Epithelial cell of esophagus (primary cell): ENCODE data around the gene LST1.

ENCODE experiments used
- DNase-seq: peaks from one replicate; pipeline ENCODE4 v3.0.0; 2010; ENCODE audit warnings: low read depth
- H3K4me3 ChIP-seq: 2 replicates; pipeline ENCODE4 v1.5.1; 2011; ENCODE audit warnings: mild to moderate bottlenecking, low read length, control low read depth
- TF ChIP-seq, protein P1 (sequence below): IDR thresholded peaks from 2 replicates; pipeline ENCODE4 v1.5.1; 2011; ENCODE audit warnings: low read depth, mild to moderate bottlenecking, low read length, control low read depth, inconsistent platforms; ENCODE audit not compliant: insufficient read depth; ENCODE audit errors: missing control alignments

LST1 gene

DNA sequence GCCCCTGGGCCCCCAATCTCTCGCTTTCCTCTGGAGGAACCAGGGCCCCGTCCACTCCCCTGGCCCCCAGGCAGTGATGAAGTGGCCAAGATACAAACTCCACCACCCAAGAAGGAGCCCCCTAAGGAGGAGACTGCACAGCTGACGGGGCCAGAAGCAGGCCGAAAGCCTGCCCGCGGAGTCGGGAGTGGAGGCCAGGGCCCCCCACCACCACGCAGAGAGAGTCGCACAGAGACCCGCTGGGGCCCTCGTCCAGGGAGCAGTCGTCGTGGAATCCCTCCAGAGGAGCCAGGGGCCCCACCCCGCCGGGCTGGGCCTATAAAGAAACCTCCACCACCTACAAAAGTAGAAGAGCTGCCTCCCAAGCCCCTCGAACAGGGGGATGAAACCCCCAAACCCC lies 45.1 kb downstream of the LST1 start:
- H3K4me3 ChIP-seq: no peak overlapping the region
- no peak for DNase-seq

DNA sequence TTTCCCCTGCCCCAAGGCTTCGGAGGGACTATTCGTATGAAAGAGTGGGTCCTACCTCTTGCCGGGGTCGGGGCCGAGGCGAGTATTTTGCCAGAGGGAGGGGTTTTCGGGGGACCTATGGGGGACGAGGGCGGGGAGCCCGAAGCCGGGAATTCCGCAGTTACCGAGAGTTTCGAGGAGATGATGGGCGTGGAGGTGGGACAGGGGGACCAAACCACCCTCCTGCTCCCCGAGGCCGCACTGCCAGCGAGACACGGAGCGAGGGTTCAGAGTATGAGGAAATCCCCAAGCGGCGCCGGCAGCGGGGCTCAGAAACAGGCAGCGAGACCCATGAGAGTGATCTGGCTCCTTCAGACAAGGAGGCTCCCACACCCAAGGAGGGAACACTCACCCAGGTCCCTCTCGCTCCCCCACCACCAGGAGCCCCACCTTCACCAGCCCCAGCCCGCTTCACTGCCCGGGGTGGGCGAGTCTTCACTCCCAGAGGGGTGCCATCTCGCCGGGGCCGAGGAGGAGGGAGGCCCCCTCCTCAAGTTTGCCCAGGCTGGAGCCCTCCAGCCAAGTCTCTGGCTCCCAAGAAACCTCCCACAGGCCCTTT lies 45.7 kb downstream of the LST1 start:
- no peak overlapping the region for H3K4me3 ChIP-seq
- DNase-seq: no peak
- TF ChIP-seq, protein P1, sequence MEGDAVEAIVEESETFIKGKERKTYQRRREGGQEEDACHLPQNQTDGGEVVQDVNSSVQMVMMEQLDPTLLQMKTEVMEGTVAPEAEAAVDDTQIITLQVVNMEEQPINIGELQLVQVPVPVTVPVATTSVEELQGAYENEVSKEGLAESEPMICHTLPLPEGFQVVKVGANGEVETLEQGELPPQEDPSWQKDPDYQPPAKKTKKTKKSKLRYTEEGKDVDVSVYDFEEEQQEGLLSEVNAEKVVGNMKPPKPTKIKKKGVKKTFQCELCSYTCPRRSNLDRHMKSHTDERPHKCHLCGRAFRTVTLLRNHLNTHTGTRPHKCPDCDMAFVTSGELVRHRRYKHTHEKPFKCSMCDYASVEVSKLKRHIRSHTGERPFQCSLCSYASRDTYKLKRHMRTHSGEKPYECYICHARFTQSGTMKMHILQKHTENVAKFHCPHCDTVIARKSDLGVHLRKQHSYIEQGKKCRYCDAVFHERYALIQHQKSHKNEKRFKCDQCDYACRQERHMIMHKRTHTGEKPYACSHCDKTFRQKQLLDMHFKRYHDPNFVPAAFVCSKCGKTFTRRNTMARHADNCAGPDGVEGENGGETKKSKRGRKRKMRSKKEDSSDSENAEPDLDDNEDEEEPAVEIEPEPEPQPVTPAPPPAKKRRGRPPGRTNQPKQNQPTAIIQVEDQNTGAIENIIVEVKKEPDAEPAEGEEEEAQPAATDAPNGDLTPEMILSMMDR: no peak

More for the DNA sequence above, 45.1 kb downstream of the LST1 start:
- TF ChIP-seq, protein P1: no peak

- TF ChIP-seq, protein P1: no peak
- H3K4me3 ChIP-seq: no peak overlapping the region
- no peak for DNase-seq
These were observed 46.3 kb downstream of the LST1 start for GRCh38 chr6:31632279-31632946.

GRCh38 chr6:31633447-31633846 lies 47.4 kb downstream of the LST1 start:
- DNase-seq: no peak
- TF ChIP-seq, protein P1: no peak
- H3K4me3 ChIP-seq: no peak overlapping the region

DNA sequence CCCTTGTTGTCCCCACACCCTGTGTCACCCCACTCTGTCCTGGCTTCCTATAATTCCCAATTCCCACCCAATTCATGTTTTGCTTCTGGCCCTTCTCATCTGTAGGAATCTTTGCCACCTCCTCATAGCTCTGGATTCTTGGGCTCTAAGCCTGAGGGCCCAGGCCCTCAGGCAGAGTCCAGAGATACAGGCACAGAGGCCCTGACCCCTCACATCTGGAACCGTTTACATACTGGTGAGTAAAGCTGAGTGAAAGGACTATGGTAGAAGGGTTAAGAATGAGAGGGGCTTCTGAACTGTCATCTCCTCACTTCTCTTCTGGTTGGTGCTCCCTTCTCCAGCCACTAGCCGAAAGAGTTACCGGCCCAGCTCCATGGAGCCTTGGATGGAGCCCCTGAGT lies 48.1 kb downstream of the LST1 start:
- TF ChIP-seq, protein P1: no peak
- H3K4me3 ChIP-seq: no peak overlapping the region
- DNase-seq: no peak

GRCh38 chr6:31634969-31635575 lies 49.0 kb downstream of the LST1 start:
- H3K4me3 ChIP-seq: no peak overlapping the region
- TF ChIP-seq, protein P1: no peak
- DNase-seq: no peak
